Measurements from ENCODE around the gene RAB3IL1.

DNA sequence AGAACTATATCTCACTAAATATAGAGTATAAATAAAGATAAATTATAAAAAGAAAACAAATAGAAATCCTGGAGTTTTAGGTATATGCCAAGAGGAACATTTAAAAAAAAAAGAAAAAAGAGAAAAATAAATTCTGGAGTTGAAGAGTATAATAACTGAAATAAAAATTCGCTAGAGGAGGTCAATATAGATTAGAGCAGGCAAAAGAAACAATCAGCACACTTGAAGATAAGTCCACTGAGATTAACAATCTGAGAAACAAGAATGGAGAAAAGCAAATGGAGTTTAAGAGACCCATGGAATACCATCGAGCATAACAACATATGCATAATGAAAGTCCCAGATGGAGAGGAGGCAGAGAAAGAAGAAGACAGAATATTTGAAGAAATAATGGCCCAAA lies 18.5 kb upstream of the RAB3IL1 start:
- TF ChIP-seq POLR2A (IDR thresholded peaks at IDR 0.05; ENCODE audit: low read depth, low read length) = no peak
- no peak for TF ChIP-seq POLR2AphosphoS5 (IDR thresholded peaks at IDR 0.05; ENCODE audit: low read depth, low read length)
- TF ChIP-seq TAF1 (IDR thresholded peaks at IDR 0.05; ENCODE audit: borderline replicate concordance, low read depth, low read length) = no peak
